HepG2 (cell line): Measurements from ENCODE around the gene INO80B. TPM values are rescaled to one million over a fixed set of nuclear protein-coding genes. Genes with fewer than 3 reads are reported as not detected.

Experiments
- ATAC-seq: fragments of 200-7000 bp; cut with Tn5 transposase; 3 replicates; pipeline ENCODE4 v1.9.1; 2020; ENCODE audit warnings: mild to moderate bottlenecking, moderate library complexity
- BruUV-seq: library from RNA; stranded (reverse); fragments of 400-500 nt; replicated peaks from 2 replicates; lab custom pipeline; 2021; lab: Mats Ljungman, UMichigan
- CTCF ChIA-PET: fragments of 300-600 bp; formaldehyde crosslinking; extraction: SDS; loops from one replicate; lab custom pipeline; 2021; ENCODE audit warnings: low total read pairs, inconsistent platforms, low intra/inter-chr PET ratio; lab: Yijun Ruan, JAX
- POLR2A ChIA-PET: fragments of 350-600 bp; sonication (Branson Sonifier 250); formaldehyde crosslinking; loops from one replicate; lab custom pipeline; 2020; ENCODE audit warnings: antibody characterized with exemption, inconsistent platforms; lab: Yijun Ruan, JAX
- DNase-seq: peaks from one replicate; pipeline ENCODE4 v3.0.0-alpha.2; 2015; ENCODE audit warnings: low spot score
- FAIRE-seq: peaks from 3 replicates; lab custom pipeline; 2011; peaks lifted over from hg19 to GRCh38; lab: Jason Lieb, UNC
- H2AFZ ChIP-seq: one replicate; pipeline ENCODE4 v1.6.1; 2011; ENCODE audit warnings: low read length, inconsistent platforms
- H3K27ac ChIP-seq: fragments of 300-600 bp; 3 replicates; pipeline ENCODE4 v1.8.0; 2011; ENCODE audit warnings: mixed run types, mild to moderate bottlenecking, mixed read lengths, low read length, inconsistent platforms; ENCODE audit not compliant: insufficient read depth; ENCODE audit errors: extremely low read length
- H3K27me3 ChIP-seq, 2 experiments: fragments of 200-600 bp in 1 of 2; 2 replicates in 1 of 2; 3 replicates in 1 of 2; pipeline versions ENCODE4 v1.6.0 to v1.8.0; 2011; ENCODE audit warnings: low read length in 2 of 2, mild to moderate bottlenecking in 2 of 2, moderate library complexity in 2 of 2, inconsistent platforms in 1 of 2; ENCODE audit not compliant: insufficient read depth in 2 of 2, control insufficient read depth in 1 of 2
- H3K36me3 ChIP-seq, 2 experiments: fragments of 200-600 bp in 1 of 2; replicated peaks in 1 of 2; 2 replicates in 1 of 2; 3 replicates in 1 of 2; pipeline versions ENCODE4 v1.5.1 to v1.8.0; 2011; ENCODE audit warnings: low read length in 2 of 2, inconsistent platforms in 1 of 2; ENCODE audit not compliant: insufficient read depth in 2 of 2, control insufficient read depth in 1 of 2
- H3K4me1 ChIP-seq: 2 replicates; pipeline ENCODE4 v1.5.1; 2012; ENCODE audit warnings: low read length, inconsistent platforms; ENCODE audit not compliant: insufficient read depth
- H3K4me2 ChIP-seq: 2 replicates; pipeline ENCODE4 v1.6.0; 2011; ENCODE audit warnings: low read depth, low read length, inconsistent platforms
- H3K4me3 ChIP-seq, 3 experiments: fragments of 200-600 bp in 1 of 3; sonication (generic), shearing (Covaris generic) in 1 of 3; replicated peaks in 1 of 3; 2 replicates each; pipeline ENCODE4 v1.5.1; 2011 to 2016; ENCODE audit warnings: low read length in 3 of 3, inconsistent platforms in 2 of 3, low read depth in 2 of 3, mild to moderate bottlenecking in 2 of 3, control low read depth in 1 of 3, mixed read lengths in 1 of 3; ENCODE audit not compliant: insufficient read depth in 1 of 3
- H3K79me2 ChIP-seq: one replicate; pipeline ENCODE4 v1.6.1; 2011; ENCODE audit warnings: low read length, inconsistent platforms; ENCODE audit not compliant: insufficient read depth
- H3K9ac ChIP-seq: 2 replicates; pipeline ENCODE4 v1.6.0; 2011; ENCODE audit warnings: mild to moderate bottlenecking, low read depth, low read length, inconsistent platforms; ENCODE audit not compliant: insufficient read depth
- H3K9me3 ChIP-seq: 2 replicates; pipeline ENCODE4 v1.5.1; 2012; ENCODE audit warnings: mild to moderate bottlenecking, low read length
- H4K20me1 ChIP-seq: 2 replicates; pipeline ENCODE4 v1.6.0; 2011; ENCODE audit warnings: inconsistent platforms, mild to moderate bottlenecking, low read length, moderate library complexity; ENCODE audit not compliant: insufficient read depth
- ATF1 ChIP-seq: IDR thresholded peaks from 2 replicates; pipeline ENCODE4 v1.6.1; 2016; ENCODE audit warnings: mild to moderate bottlenecking, control low read depth
- DMAP1 ChIP-seq: IDR thresholded peaks from 2 replicates; pipeline ENCODE4 v1.6.1; 2016
- FOSL2 ChIP-seq: sonication (generic); formaldehyde crosslinking; IDR thresholded peaks from 2 replicates; pipeline ENCODE4 v1.4.0; 2020; ENCODE audit warnings: missing genetic modification reagents
- HMG20A ChIP-seq: IDR thresholded peaks from 2 replicates; pipeline ENCODE4 v1.6.1; 2016; ENCODE audit warnings: borderline replicate concordance
- NFATC3 ChIP-seq: sonication (generic); formaldehyde crosslinking; IDR thresholded peaks from 2 replicates; pipeline ENCODE4 v1.5.1; 2020; ENCODE audit warnings: mild to moderate bottlenecking, missing genetic modification reagents
- PITX1 ChIP-seq: sonication (generic); formaldehyde crosslinking; IDR thresholded peaks from 2 replicates; pipeline ENCODE4 v1.5.1; 2020; ENCODE audit warnings: mild to moderate bottlenecking, missing genetic modification reagents
- SMC3 ChIP-seq: IDR thresholded peaks from 2 replicates; pipeline ENCODE4 v1.6.1; 2011; ENCODE audit warnings: low read length, improper control_type of control experiment
- ZBTB21 ChIP-seq: sonication (generic); formaldehyde crosslinking; IDR thresholded peaks from 2 replicates; pipeline ENCODE4 v1.4.0; 2020; ENCODE audit warnings: missing genetic modification reagents
- ZBTB7B ChIP-seq: sonication (generic); formaldehyde crosslinking; IDR thresholded peaks from 2 replicates; pipeline ENCODE4 v1.4.0; 2020; ENCODE audit warnings: missing genetic modification reagents
- ZNF121 ChIP-seq: sonication (generic); formaldehyde crosslinking; IDR thresholded peaks from 2 replicates; pipeline ENCODE4 v1.5.0; 2020; ENCODE audit warnings: mild to moderate bottlenecking, missing genetic modification reagents
- ZNF333 ChIP-seq: sonication (generic); formaldehyde crosslinking; IDR thresholded peaks from 2 replicates; pipeline ENCODE4 v1.4.0; 2020; ENCODE audit warnings: mild to moderate bottlenecking, missing genetic modification reagents, borderline replicate concordance
- ZNF550 ChIP-seq: sonication (generic); formaldehyde crosslinking; IDR thresholded peaks from 2 replicates; pipeline ENCODE4 v1.4.0; 2020; ENCODE audit warnings: mild to moderate bottlenecking, missing genetic modification reagents, borderline replicate concordance
- ZNF703 ChIP-seq: sonication (generic); formaldehyde crosslinking; IDR thresholded peaks from 2 replicates; pipeline ENCODE4 v1.5.1; 2020; ENCODE audit warnings: missing genetic modification reagents, mild to moderate bottlenecking, moderate library complexity, borderline replicate concordance
- ZNF777 ChIP-seq: sonication (generic); formaldehyde crosslinking; IDR thresholded peaks from 2 replicates; pipeline ENCODE4 v1.4.0; 2020; ENCODE audit warnings: missing genetic modification reagents
- ZNF883 ChIP-seq: sonication (generic); formaldehyde crosslinking; IDR thresholded peaks from 2 replicates; pipeline ENCODE4 v1.5.1; 2020; ENCODE audit warnings: mild to moderate bottlenecking, missing genetic modification reagents; ENCODE audit errors: not compliant biosample characterization
- WGBS: methylation state at CpG from one replicate; pipeline ENCODE4 v1.1.6; 2017; ENCODE audit warnings: low lambda C conversion rate; 5-methylcytosine and 5-hydroxymethylcytosine counted together
- in situ Hi-C: cut with HindIII; loops from 2 replicates; pipeline ENCODE4 v1.10.0; 2017; ENCODE audit warnings: low pct_unique_long_range_greater_than_20kb; ENCODE audit not compliant: extremely low pct_ligation_motif_present
- intact Hi-C: fragments of 100-400 bp; cut with micrococcal nuclease; formaldehyde crosslinking; loops from one replicate; pipeline ENCODE4 v1.10.0; 2022; ENCODE audit not compliant: unreplicated experiment
- polyA plus RNA-seq, 8 experiments: library from polyadenylated mRNA; depleted of rRNA in 3 of 8; stranded (reverse) in 7 of 8; unstranded in 1 of 8; fragments of >200 nt; fragmentation: Illumina TruSeq in 4 of 8; extraction: Trizol in 4 of 8; gene quantifications; 2 replicates each; pipeline versions ENCODE4 v1.2.1 to v1.2.3, GENCODE V29; 2011 to 2016; ENCODE audit warnings: low read depth in 4 of 8, missing spikeins in 1 of 8, mixed read lengths in 1 of 8; ENCODE audit not compliant: insufficient read depth in 1 of 8
- total RNA-seq, 5 experiments: library from RNA; depleted of rRNA; stranded (reverse); fragments of >200 nt; fragmentation: Illumina TruSeq; extraction: Trizol; gene quantifications; 2 replicates each; pipeline ENCODE4 v1.2.3, GENCODE V29; 2016; ENCODE audit warnings: low read depth in 1 of 5
- TF ChIP-seq, protein P1 (sequence below): sonication (generic); formaldehyde crosslinking; conservative IDR thresholded peaks from 2 replicates; pipeline ENCODE4 v1.5.0; 2020; ENCODE audit warnings: missing genetic modification reagents
- TF ChIP-seq, protein P2 (sequence below): sonication (generic); formaldehyde crosslinking; IDR thresholded peaks from 2 replicates; pipeline ENCODE4 v1.5.1; 2020; ENCODE audit warnings: missing genetic modification reagents, mild to moderate bottlenecking, borderline replicate concordance

The INO80B gene
- total and polyA plus RNA-seq, 2 of the 13 experiments (the other 11 are each of a cell fraction or from before 2014, with no cell fraction given) = 6.2 to 14.5 TPM

DNA sequence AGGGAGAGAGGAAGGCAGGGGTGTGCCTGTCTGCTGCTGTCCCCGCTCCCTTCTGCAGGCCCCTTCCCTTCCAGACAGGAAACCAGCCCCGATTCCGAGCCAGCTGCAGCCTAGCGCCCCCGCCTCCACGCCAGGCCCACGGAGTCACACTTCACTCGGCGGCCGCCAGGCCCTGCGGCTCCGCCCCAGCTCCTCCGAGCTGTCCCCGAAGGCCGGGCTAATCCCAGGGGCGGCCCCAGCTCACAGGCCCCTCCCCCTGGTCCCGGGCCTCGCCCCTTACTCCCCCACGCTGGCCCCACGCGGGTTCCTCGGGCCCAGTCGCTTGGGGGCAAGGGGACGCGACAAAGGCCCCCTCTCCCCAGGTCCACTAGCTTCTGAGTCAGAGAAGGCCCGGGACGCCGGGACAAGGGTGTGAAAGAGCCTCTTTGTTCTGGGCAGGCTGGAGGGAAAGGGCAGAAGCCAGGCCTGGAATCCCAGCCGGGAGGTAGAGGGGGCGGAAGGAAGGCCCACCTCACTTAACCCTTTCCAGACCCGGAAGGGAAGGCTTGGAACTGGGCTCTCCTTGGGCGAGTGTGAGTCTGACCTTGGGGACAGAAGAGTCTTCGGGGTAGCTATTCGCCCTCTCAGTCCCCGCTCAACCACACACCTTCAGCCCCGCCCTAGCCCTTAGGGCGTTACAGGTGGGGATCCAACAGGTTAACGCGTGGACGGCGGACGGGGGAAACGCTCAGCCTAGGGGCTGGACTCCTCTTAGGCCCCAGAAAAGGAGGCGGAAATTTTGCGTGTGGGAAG lies 14.3 kb upstream of the INO80B start:
- no peaks in the 10 kb centered on the region; a peak in 1 of 5 replicates for H3K27me3 ChIP-seq
- peaks cover 19 to 40% of the 10 kb centered on the region in 2 experiments for H3K36me3 ChIP-seq
- no peak overlapping the region for H2AFZ ChIP-seq
- H3K9ac ChIP-seq = peak overlapping the region; percentile 91
- peak; percentile 80 for ATAC-seq
- peaks cover 63% of the 10 kb centered on the region for H3K79me2 ChIP-seq
- intact Hi-C loops = loop anchor here (1.0 to 2.0 kb wide), 5 partner anchors 10 to 60 kb away; partner anchors contain the start of gene WBP1
- peak; percentile 95 for DNase-seq
- ChIA-PET CTCF (interaction anchor here (0.6 kb wide), 1 partner anchor 19 kb away, joined by 3 read pairs; the partner anchor contains the start of genes C2orf81 and WDR54), POLR2A (interaction anchor here (0.5 to 11.6 kb wide), 20 partner anchors 8 to 704 kb away, joined by 3 to 342 read pairs (median 8); partner anchors contain the start of genes AUP1, C2orf81, CCDC142 and DQX1)
- FAIRE-seq = peak; percentile 58
- H3K4me2 ChIP-seq = peak overlapping the region; percentile 95
- TSS peak; percentile 93 for BruUV-seq
- under 1% methylated on average over 30 of the region's 45 CpGs for WGBS
- no peaks in the 10 kb centered on the region for H3K9me3 ChIP-seq
- peaks cover 66% of the 10 kb centered on the region for H3K4me1 ChIP-seq
- H3K4me3 ChIP-seq = peak overlapping the region; percentile 76 to 94 (median 93)
- H4K20me1 ChIP-seq = peaks cover 43% of the 10 kb centered on the region
- in situ Hi-C loops = no loop called here
- peak overlapping the region; percentile 91 for H3K27ac ChIP-seq
- TF ChIP-seq ZNF703 (CRISPR knock-in tag) (peak; percentile 93), ZNF550 (CRISPR knock-in tag) (no peak), ZBTB21 (0 out of 2 replicates have a peak, but pooled peaks have one; percentile 44), PITX1 (CRISPR knock-in tag) (peak; percentile 96), DMAP1 (peak; percentile 91), NFATC3 (peak; percentile 85; the same call in 1 of the 2 replicates), ZNF121 (CRISPR knock-in tag) (peak; percentile 64; the same call in 1 of the 2 replicates), FOSL2 (CRISPR knock-in tag) (peak; percentile 88), HMG20A (CRISPR knock-in tag) (peak; percentile 67; the same call in 1 of the 2 replicates), ZNF333 (CRISPR knock-in tag) (peak; percentile 94; the same call in 1 of the 2 replicates), SMC3 (no peak; the same call in 1 of the 2 replicates), ZBTB7B (CRISPR knock-in tag) (peak; percentile 98), ATF1 (CRISPR knock-in tag) (no peak), ZNF777 (CRISPR knock-in tag) (no peak; the same call in 1 of the 2 replicates), ZNF883 (CRISPR knock-in tag) (peak; percentile 83)
- TF ChIP-seq, protein P1, sequence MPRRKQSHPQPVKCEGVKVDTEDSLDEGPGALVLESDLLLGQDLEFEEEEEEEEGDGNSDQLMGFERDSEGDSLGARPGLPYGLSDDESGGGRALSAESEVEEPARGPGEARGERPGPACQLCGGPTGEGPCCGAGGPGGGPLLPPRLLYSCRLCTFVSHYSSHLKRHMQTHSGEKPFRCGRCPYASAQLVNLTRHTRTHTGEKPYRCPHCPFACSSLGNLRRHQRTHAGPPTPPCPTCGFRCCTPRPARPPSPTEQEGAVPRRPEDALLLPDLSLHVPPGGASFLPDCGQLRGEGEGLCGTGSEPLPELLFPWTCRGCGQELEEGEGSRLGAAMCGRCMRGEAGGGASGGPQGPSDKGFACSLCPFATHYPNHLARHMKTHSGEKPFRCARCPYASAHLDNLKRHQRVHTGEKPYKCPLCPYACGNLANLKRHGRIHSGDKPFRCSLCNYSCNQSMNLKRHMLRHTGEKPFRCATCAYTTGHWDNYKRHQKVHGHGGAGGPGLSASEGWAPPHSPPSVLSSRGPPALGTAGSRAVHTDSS (CRISPR knock-in tag) = no peak
- TF ChIP-seq, protein P2, sequence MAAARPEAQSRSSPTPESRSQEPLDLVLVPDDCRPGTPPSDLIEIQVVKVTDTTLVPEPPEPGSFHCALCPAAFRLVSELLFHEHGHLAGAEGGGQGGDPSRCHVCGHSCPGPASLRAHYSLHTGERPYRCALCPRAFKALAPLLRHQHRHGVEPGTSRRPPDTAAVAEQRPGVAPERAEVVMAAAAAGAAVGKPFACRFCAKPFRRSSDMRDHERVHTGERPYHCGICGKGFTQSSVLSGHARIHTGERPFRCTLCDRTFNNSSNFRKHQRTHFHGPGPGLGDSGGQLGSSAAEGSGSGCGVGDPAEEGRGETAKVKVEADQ (CRISPR knock-in tag) = peak; percentile 91
